HCT116 (cell line): ENCODE results near the gene TNRC18.

ENCODE experiments used
- CEBPB ChIP-seq: IDR thresholded peaks from 2 replicates; pipeline ENCODE4 v1.6.1; 2012; ENCODE audit warnings: low read depth
- EZH2phosphoT487 ChIP-seq: fragments of 200-600 bp; IDR thresholded peaks from 2 replicates; pipeline ENCODE4 v1.6.1; 2018; ENCODE audit warnings: antibody characterized with exemption, borderline replicate concordance
- FOSL1 ChIP-seq: IDR thresholded peaks from 2 replicates; pipeline ENCODE4 v1.6.1; 2012; ENCODE audit warnings: low read depth
- MAX ChIP-seq: IDR thresholded peaks from 2 replicates; pipeline ENCODE4 v1.6.1; 2012
- POLR2A ChIP-seq: IDR thresholded peaks from 2 replicates; pipeline ENCODE4 v1.7.0; 2011; ENCODE audit warnings: borderline replicate concordance; ENCODE audit not compliant: insufficient read depth, insufficient read length; ENCODE audit errors: extremely low read depth
- POLR2AphosphoS5 ChIP-seq: IDR thresholded peaks from 2 replicates; pipeline ENCODE4 v1.6.1; 2011; ENCODE audit warnings: mild to moderate bottlenecking, low read depth, low read length, moderate library complexity
- RAD21 ChIP-seq: IDR thresholded peaks from 2 replicates; pipeline ENCODE4 v1.6.1; 2012; ENCODE audit warnings: low read depth, mild to moderate bottlenecking
- SRF ChIP-seq: IDR thresholded peaks from 2 replicates; pipeline ENCODE4 v1.6.1; 2012; ENCODE audit warnings: low read depth
- TCF7L2 ChIP-seq: IDR thresholded peaks from 2 replicates; pipeline ENCODE4 v1.7.0; 2011; ENCODE audit warnings: borderline replicate concordance, inconsistent platforms; ENCODE audit not compliant: insufficient read depth, insufficient read length; ENCODE audit errors: extremely low read depth
- ZFX ChIP-seq: fragments of 450-650 bp; IDR thresholded peaks from 2 replicates; pipeline ENCODE4 v1.6.1; 2017
- TF ChIP-seq, protein P1 (sequence below), 3 experiments: fragments of 200-600 bp in 1 of 3; sonication (generic) in 1 of 3; IDR thresholded peaks in 2 of 3; conservative IDR thresholded peaks in 1 of 3; 2 replicates each; pipeline ENCODE4 v1.5.1; 2012 to 2017; ENCODE audit warnings: low read depth in 2 of 3, low read length in 2 of 3, antibody characterized with exemption in 1 of 3, borderline replicate concordance in 1 of 3, control low read depth in 1 of 3, mild to moderate bottlenecking in 1 of 3, mixed read lengths in 1 of 3, mixed run types in 1 of 3, moderate library complexity in 1 of 3; ENCODE audit not compliant: insufficient read depth in 1 of 3

DNA sequence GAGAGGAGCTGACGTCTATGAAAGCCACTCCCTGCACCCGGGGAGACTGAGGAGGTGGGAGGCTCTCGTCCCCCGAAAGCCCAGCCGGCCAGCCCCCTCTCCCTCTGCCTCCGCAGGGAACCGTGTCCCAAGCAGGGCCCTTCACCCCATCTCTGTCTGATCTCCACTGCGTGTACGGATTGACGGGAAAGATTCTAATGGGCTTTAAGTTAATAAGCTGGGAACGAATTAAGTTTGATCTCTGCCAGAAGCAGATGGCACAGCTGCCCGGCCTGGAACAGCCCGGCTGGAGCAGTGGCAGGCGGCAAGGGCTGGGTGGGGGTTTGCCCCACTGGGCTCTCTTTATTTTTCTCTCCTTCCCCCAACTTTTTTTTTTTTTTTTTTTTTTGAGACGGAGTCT lies 147.0 kb downstream of the TNRC18 start:
- TF ChIP-seq RAD21 = no peak
- no peak for TF ChIP-seq POLR2AphosphoS5
- TF ChIP-seq ZFX = no peak
- TF ChIP-seq, protein P1, sequence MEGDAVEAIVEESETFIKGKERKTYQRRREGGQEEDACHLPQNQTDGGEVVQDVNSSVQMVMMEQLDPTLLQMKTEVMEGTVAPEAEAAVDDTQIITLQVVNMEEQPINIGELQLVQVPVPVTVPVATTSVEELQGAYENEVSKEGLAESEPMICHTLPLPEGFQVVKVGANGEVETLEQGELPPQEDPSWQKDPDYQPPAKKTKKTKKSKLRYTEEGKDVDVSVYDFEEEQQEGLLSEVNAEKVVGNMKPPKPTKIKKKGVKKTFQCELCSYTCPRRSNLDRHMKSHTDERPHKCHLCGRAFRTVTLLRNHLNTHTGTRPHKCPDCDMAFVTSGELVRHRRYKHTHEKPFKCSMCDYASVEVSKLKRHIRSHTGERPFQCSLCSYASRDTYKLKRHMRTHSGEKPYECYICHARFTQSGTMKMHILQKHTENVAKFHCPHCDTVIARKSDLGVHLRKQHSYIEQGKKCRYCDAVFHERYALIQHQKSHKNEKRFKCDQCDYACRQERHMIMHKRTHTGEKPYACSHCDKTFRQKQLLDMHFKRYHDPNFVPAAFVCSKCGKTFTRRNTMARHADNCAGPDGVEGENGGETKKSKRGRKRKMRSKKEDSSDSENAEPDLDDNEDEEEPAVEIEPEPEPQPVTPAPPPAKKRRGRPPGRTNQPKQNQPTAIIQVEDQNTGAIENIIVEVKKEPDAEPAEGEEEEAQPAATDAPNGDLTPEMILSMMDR (IDR thresholded peaks at IDR 0.05 in 2 of 3, conservative IDR thresholded peaks at IDR 0.05 in 1 of 3; ENCODE audit: borderline replicate concordance in 1 of 3, insufficient read depth in 1 of 3, low read depth in 2 of 3, low read length in 2 of 3) = no peak
- no peak for TF ChIP-seq POLR2A
- TF ChIP-seq TCF7L2 = no peak
- no peak for TF ChIP-seq CEBPB
- no peak for TF ChIP-seq FOSL1
- TF ChIP-seq SRF = no peak
- TF ChIP-seq EZH2phosphoT487 = no peak
- TF ChIP-seq MAX = no peak
